Measurements from ENCODE around the gene RHEBL1. TPM values are rescaled to one million over a fixed set of nuclear protein-coding genes. Genes with fewer than 3 reads are reported as not detected.
A peak's percentile ranks its signal among the peaks of the same experiment; 100 is the strongest.

The RHEBL1 gene
- polyA plus RNA-seq, 1 experiment = 0.51 TPM

DNA sequence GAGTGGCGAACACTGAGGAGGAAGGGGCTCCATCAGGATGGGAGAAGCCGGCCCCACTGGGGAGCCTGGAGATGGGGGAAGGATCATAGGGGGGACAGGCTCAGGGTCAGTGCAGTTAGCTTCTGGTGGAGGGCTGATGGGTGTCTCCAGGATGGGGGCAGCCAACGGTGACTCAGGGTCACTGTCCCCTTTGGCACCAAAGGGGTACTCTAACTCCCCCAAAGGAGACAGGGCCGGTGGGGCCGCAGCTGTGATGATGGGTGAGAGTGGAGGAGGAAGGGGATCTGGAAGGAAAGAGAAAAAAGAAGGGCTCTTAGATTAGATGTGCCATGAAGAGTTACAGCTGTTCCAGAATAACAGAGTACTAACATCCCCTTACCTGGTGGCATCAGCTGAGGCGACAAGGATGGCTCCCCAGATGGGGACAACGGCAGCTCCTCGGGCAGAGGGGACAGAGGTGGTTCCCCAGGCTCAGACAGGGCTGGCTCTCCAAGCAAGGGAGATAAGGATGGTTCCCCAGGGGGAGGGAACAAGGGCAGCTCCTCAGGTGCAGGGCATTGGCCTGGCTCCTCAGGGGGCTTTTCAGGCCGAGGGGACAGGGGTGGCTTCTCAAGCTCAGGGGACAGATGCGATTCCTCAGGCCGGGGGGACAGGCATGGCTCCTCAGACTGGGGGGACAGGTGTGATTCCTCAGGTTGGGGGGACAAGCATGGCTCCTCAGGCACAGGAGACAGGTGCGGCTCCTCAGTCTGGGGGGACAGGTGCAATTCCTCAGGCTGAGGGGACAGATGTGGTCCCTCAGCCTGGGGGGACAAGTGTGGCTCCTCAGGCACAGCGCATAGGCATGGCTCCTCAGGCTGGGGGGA lies 19.0 kb downstream of the RHEBL1 start:
- Histone ChIP-seq H3K27ac (ENCODE audit: low read depth, low read length) (no peak overlapping the region), H3K4me3 (ENCODE audit: low read depth, low read length) (no peak overlapping the region), H3K27me3 (ENCODE audit: control insufficient read depth, insufficient read depth, low read length) (no peaks in the 10 kb centered on the region), H3K9me3 (ENCODE audit: control insufficient read depth, insufficient read depth, low read length) (no peaks in the 10 kb centered on the region; the same call in 1 of the 2 replicates)
- POLR2A ChIA-PET = no interaction called here
- DNase-seq (ENCODE audit: low read depth, low spot score) = no peak
- CTCF ChIA-PET = no interaction called here
- TF ChIP-seq, protein P1, sequence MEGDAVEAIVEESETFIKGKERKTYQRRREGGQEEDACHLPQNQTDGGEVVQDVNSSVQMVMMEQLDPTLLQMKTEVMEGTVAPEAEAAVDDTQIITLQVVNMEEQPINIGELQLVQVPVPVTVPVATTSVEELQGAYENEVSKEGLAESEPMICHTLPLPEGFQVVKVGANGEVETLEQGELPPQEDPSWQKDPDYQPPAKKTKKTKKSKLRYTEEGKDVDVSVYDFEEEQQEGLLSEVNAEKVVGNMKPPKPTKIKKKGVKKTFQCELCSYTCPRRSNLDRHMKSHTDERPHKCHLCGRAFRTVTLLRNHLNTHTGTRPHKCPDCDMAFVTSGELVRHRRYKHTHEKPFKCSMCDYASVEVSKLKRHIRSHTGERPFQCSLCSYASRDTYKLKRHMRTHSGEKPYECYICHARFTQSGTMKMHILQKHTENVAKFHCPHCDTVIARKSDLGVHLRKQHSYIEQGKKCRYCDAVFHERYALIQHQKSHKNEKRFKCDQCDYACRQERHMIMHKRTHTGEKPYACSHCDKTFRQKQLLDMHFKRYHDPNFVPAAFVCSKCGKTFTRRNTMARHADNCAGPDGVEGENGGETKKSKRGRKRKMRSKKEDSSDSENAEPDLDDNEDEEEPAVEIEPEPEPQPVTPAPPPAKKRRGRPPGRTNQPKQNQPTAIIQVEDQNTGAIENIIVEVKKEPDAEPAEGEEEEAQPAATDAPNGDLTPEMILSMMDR (IDR thresholded peaks at IDR 0.05; ENCODE audit: low read depth, low read length) = no peak

DNA sequence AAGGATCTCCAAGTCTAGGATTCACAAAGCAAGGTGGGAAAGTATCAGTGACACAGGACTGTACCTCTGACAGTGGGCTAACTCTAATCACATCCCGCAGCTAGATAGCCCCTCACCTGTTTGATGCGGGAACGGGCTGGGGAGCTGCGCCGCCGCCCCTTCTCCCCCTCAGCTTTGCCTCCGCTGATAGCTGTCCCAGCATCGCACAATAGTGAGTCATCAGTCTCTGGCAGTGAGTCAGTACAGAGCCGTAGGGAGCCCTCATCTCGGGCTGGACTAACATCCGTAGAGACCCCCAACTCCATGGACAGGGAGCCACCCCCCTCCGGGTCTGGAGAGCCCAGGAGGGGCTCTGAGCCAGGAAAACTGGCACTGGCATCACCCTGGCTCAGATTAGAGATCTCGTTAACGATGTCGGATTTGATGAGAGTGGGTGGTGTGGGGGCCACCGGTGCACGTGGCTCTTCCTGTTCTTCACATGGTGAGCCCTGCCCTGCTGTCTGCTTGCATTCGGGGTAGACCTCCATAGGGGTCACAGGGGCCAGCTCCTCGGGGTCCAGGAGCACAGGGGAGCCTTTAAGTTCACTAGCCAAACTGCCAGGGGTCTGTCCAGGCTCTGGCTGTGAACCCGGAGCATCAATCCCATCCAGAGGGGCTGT lies 20.1 kb downstream of the RHEBL1 start:
- no peaks in the 10 kb centered on the region; the same call in 1 of the 2 replicates for H3K9me3 ChIP-seq (ENCODE audit: control insufficient read depth, insufficient read depth, low read length)
- ChIA-PET POLR2A (interaction anchor here (0.5 kb wide), 1 partner anchor 186 kb away, joined by 3 read pairs; no protein-coding TSS in a partner anchor), CTCF (no interaction called here)
- no peaks in the 10 kb centered on the region for H3K27me3 ChIP-seq (ENCODE audit: control insufficient read depth, insufficient read depth, low read length)
- H3K27ac ChIP-seq (ENCODE audit: low read depth, low read length) = peak overlapping the region; percentile 31
- no peak overlapping the region for H3K4me3 ChIP-seq (ENCODE audit: low read depth, low read length)
- DNase-seq (ENCODE audit: low read depth, low spot score) = peak; percentile 16
- TF ChIP-seq, protein P1 (IDR thresholded peaks at IDR 0.05; ENCODE audit: low read depth, low read length) = no peak

DNA sequence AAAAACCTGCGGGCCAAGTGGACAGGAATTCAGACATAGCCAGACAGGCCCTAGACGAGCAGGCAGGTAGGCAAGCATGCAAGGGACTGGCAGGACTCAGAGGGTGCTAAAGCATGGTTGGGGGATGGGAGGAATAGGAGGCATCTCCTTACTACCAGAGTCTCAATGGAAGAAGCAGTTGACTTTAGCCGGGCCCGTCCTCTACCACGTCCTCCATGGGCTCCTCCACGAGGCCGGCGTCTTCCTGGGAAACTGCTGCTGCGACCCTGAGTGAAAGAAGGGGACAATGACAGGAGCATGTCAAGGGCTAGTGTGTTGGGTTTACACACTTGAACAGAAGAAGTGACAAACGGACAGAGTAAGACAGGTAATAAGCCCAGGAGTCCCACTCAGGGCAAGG lies 20.8 kb downstream of the RHEBL1 start:
- ChIA-PET POLR2A (no interaction called here), CTCF (interaction anchor here (0.8 kb wide), 2 partner anchors 29 to 39 kb away, joined by 3 to 4 read pairs; no protein-coding TSS in a partner anchor)
- no peak for DNase-seq (ENCODE audit: low read depth, low spot score)
- no peak overlapping the region for H3K27ac ChIP-seq (ENCODE audit: low read depth, low read length)
- no peaks in the 10 kb centered on the region for H3K27me3 ChIP-seq (ENCODE audit: control insufficient read depth, insufficient read depth, low read length)
- no peak overlapping the region for H3K4me3 ChIP-seq (ENCODE audit: low read depth, low read length)
- TF ChIP-seq, protein P1 (IDR thresholded peaks at IDR 0.05; ENCODE audit: low read depth, low read length) = no peak
- H3K9me3 ChIP-seq (ENCODE audit: control insufficient read depth, insufficient read depth, low read length) = no peaks in the 10 kb centered on the region; the same call in 1 of the 2 replicates

DNA sequence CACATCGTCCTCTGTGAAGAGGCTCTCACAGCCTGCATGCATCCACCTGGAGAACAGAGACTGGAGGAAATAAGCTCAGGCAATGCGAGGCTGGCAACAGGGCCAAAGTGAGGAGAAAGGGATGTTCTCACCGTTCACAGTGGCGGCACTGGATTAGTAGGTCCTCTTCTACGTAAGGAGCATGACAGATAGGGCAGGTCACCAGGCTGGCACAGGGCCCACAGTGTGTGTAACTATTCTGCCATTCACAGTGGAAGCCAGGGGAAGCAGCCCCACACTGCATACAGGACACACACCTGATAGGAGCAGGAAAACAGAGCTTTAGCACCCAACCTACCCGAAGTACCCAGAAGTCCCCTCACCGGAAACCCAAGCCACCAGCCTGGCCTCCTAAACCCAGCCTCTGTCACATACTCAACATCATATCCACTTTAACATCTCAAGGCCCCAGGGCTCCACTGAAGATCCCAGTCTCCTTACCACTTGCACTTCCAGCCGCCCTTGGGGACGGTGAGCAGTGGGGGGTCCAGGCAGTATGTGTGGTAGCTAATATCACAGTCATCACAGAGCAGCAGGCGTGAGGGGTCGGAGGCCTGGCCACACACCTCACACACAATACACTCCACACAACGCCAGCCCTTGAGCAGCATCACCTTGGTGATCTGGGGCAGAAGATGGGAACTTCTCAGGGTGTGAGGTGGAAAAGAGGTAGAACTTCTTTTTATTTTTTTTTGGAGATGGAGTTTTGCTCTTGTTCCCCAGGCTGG lies 23.5 kb downstream of the RHEBL1 start:
- CTCF ChIA-PET = interaction anchor here (0.6 kb wide), 3 partner anchors 17 to 89 kb away, joined by 3 to 4 read pairs (median 4); no protein-coding TSS in a partner anchor

More for the DNA sequence above, 23.5 kb downstream of the RHEBL1 start:
- no peaks in the 10 kb centered on the region for H3K27me3 ChIP-seq (ENCODE audit: control insufficient read depth, insufficient read depth, low read length)
- no peak overlapping the region for H3K27ac ChIP-seq (ENCODE audit: low read depth, low read length)
- POLR2A ChIA-PET = interaction anchor here (0.7 kb wide), 1 partner anchor 1132 kb away, joined by 4 read pairs; no protein-coding TSS in a partner anchor
- TF ChIP-seq, protein P1 (IDR thresholded peaks at IDR 0.05; ENCODE audit: low read depth, low read length) = no peak
- no peaks in the 10 kb centered on the region; the same call in 1 of the 2 replicates for H3K9me3 ChIP-seq (ENCODE audit: control insufficient read depth, insufficient read depth, low read length)
- no peak overlapping the region for H3K4me3 ChIP-seq (ENCODE audit: low read depth, low read length)
- DNase-seq (ENCODE audit: low read depth, low spot score) = no peak
